Measurements from ENCODE around the gene GNG2. TPM values are rescaled to one million over a fixed set of nuclear protein-coding genes. Genes with fewer than 3 reads are reported as not detected.

The GNG2 gene
- total RNA-seq, 3 donors from 2014 or later = 9.9 to 52.2 (median 16.6) TPM

GRCh38 chr14:51877810-51878209, 17.4 kb downstream of the GNG2 start:
- Histone ChIP-seq H3K9me3 (no peaks in the 10 kb centered on the region), H3K4me1 (ENCODE audit: low read depth) (no peaks in the 10 kb centered on the region), H3K4me3 (no peak overlapping the region), H3K36me3 (ENCODE audit: low read depth) (no peaks in the 10 kb centered on the region)
- no peak for TF ChIP-seq CTCF (IDR thresholded peaks at IDR 0.05)
- intact Hi-C loops (cut with DNase I, micrococcal nuclease) = no loop called here
- ATAC-seq (no peak), DNase-seq (no peak)

DNA sequence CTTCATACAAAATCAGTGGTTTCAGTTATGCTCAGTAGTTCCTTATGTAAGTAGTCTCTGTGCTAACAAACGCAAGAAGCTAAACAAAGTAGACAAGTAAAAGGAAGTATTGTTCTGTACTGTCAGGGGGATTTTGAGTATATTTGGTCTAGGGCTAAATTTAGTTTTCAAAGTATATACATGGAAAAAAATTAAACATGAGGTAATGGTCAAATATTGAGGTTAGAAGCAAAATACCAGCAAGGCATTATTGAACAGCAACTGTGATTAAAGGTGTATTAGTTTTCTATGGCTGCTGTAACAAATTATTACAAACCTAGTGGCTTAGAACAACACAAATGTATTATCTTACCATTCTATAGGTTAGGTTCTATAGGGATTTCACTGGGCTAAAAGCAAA, 18.8 kb downstream of the GNG2 start:
- intact Hi-C loops (cut with DNase I, micrococcal nuclease) = no loop called here
- no peaks in the 10 kb centered on the region for H3K36me3 ChIP-seq (ENCODE audit: low read depth)
- TF ChIP-seq CTCF (IDR thresholded peaks at IDR 0.05) = no peak
- no peaks in the 10 kb centered on the region for H3K9me3 ChIP-seq
- no peak for ATAC-seq
- DNase-seq = no peak
- H3K4me1 ChIP-seq (ENCODE audit: low read depth) = peaks cover 6% of the 10 kb centered on the region
- no peak overlapping the region for H3K4me3 ChIP-seq

DNA sequence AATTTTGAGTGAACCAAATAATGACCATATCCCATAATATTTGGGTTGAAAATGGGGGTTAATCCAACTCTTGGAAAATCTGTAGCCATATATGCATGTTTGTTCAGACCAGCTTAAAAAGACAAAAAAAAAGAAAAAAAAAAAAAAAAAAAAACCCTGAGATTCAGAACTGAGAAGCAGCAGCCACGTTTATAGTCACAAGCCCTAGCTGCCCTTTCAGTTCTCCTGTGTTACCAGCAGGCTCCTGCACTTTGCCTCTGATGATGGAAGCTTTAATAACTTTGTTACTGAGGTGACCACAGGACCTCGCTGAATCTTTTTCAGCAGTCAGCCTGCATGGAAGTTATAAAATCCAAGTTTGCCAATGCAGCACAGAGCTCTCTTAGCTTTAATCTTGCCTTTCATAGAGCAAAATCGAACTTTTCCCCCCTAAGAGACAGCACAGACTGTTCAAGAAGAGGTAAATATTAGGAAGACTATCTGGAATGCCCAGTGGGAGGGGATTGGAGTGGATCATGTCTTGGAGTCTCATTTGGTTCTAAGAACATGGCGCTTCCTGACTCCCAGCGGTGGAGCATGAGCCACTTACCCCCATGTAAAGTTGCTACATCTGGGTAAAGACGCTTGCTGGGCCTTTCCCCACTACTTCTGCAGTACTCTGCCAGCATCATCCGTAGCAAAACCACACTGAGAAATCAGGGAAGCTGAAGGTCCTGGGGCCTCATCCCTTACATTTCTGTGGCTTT, 20.6 kb downstream of the GNG2 start:
- no peaks in the 10 kb centered on the region for H3K36me3 ChIP-seq (ENCODE audit: low read depth)
- peaks cover 10% of the 10 kb centered on the region for H3K4me1 ChIP-seq (ENCODE audit: low read depth)
- no peak for DNase-seq
- no peak for TF ChIP-seq CTCF (IDR thresholded peaks at IDR 0.05)
- H3K4me3 ChIP-seq = no peak overlapping the region
- H3K9me3 ChIP-seq = no peaks in the 10 kb centered on the region
- no peak for ATAC-seq
- intact Hi-C loops (cut with DNase I, micrococcal nuclease) = no loop called here

- no peak for ATAC-seq
- intact Hi-C loops (cut with DNase I, micrococcal nuclease) = no loop called here
- H3K4me1 ChIP-seq (ENCODE audit: low read depth) = peaks cover 10% of the 10 kb centered on the region
- H3K4me3 ChIP-seq = no peak overlapping the region
- H3K9me3 ChIP-seq = no peaks in the 10 kb centered on the region
- no peaks in the 10 kb centered on the region for H3K36me3 ChIP-seq (ENCODE audit: low read depth)
- DNase-seq = no peak
- TF ChIP-seq CTCF (IDR thresholded peaks at IDR 0.05) = no peak
These were observed 21.2 kb downstream of the GNG2 start for GRCh38 chr14:51881636-51882035.

DNA sequence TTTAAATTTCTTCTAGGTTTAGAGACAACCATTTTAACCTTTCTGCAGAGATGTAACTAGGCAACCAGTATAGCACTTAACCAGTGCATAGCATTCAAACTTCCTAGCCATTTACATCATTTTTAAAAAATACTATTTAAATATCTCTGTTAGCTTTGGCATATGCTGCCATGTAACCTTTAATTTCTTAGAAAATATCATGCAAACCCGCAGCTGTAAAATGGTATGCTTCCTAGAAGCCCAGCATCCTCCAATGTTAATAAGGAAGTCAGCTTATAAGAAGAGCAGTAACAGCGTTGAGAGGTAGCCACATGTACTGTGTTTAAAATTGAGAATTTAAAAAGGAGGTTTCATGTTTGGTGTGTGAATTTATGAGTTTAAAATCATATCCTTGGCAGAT, 22.8 kb downstream of the GNG2 start:
- H3K4me3 ChIP-seq = no peak overlapping the region
- H3K36me3 ChIP-seq (ENCODE audit: low read depth) = no peaks in the 10 kb centered on the region
- ATAC-seq = no peak
- H3K9me3 ChIP-seq = no peaks in the 10 kb centered on the region
- intact Hi-C loops (cut with DNase I, micrococcal nuclease) = no loop called here
- TF ChIP-seq CTCF (IDR thresholded peaks at IDR 0.05) = no peak
- H3K4me1 ChIP-seq (ENCODE audit: low read depth) = peaks cover 10% of the 10 kb centered on the region
- DNase-seq = no peak
